Upper lobe of left lung (tissue), 4 donors: ENCODE measurements around the gene UBR1.

Source experiments
- EP300 ChIP-seq, 4 donors: sonication (generic); formaldehyde crosslinking; IDR thresholded peaks; one replicate each; pipeline ENCODE4 v1.5.1; 2017; ENCODE audit warnings: antibody characterized with exemption in 4 of 4, control low read depth in 2 of 4
- POLR2A ChIP-seq, 4 donors: fragments of 450-650 bp; IDR thresholded peaks; one replicate each; pipeline ENCODE4 v1.5.1; 2016 to 2017; ENCODE audit warnings: antibody characterized with exemption in 4 of 4, mild to moderate bottlenecking in 2 of 4
- POLR2AphosphoS5 ChIP-seq, 2 donors: sonication (generic); formaldehyde crosslinking; IDR thresholded peaks; one replicate each; pipeline ENCODE4 v1.5.1; 2017; ENCODE audit warnings: antibody characterized with exemption in 2 of 2
- TF ChIP-seq, protein P1 (sequence below), 6 experiments: fragments of 450-650 bp in 4 of 6; fragments of 200-600 bp in 2 of 6; sonication (generic) in 2 of 6; IDR thresholded peaks; one replicate each; pipeline ENCODE4 v1.5.1; 2016 to 2019; ENCODE audit warnings: antibody characterized with exemption in 6 of 6

DNA sequence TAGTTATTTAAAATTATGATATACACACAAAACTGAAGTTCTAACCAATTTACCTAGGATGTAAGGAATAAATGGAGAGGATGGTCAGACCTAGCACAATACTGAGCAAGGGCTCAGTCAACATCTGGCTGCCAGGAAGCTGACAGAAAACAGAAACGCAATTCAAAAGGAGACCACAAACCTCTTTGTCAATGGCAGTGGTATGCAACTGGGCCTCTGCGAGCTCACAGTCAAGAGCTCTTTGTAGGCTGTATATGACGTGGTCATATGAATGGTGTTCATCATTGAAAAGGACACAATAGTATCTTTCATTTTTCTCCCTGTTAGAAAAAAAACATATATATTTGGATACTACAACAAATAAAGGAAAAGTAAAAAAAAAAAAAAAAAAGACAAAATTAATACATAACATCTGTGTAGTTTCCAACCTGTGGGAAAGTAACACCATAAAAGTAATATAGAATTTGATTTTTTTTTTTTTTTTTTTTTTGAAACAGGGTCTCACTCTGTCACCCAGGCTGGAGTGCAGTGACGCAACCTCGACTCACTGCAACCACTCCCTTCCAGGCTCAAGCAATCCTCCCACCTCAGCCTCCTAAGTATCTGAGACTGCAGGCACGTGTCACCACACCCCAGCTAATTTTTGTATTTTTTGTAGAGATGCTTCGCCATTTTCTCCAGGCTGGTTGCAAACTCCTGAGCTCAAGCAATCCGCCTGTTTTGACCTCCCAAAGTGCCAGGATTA, 37.9 kb downstream of the UBR1 start:
- TF ChIP-seq POLR2A (IDR thresholded peaks at IDR 0.05) (no peak), POLR2AphosphoS5 (IDR thresholded peaks at IDR 0.05) (no peak), EP300 (IDR thresholded peaks at IDR 0.05) (no peak)
- TF ChIP-seq, protein P1, sequence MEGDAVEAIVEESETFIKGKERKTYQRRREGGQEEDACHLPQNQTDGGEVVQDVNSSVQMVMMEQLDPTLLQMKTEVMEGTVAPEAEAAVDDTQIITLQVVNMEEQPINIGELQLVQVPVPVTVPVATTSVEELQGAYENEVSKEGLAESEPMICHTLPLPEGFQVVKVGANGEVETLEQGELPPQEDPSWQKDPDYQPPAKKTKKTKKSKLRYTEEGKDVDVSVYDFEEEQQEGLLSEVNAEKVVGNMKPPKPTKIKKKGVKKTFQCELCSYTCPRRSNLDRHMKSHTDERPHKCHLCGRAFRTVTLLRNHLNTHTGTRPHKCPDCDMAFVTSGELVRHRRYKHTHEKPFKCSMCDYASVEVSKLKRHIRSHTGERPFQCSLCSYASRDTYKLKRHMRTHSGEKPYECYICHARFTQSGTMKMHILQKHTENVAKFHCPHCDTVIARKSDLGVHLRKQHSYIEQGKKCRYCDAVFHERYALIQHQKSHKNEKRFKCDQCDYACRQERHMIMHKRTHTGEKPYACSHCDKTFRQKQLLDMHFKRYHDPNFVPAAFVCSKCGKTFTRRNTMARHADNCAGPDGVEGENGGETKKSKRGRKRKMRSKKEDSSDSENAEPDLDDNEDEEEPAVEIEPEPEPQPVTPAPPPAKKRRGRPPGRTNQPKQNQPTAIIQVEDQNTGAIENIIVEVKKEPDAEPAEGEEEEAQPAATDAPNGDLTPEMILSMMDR (IDR thresholded peaks at IDR 0.05), result no peak
